ENCODE measurements around the gene FAM171A1. TPM values are rescaled to one million over a fixed set of nuclear protein-coding genes. Genes with fewer than 3 reads are reported as not detected.
"Not testable (repeated sequence)": the region's sequence is repeated elsewhere in the genome, so short reads cannot be mapped to it uniquely, and the experiment has no call there.

Gene FAM171A1
- polyA plus RNA-seq, 4 donors: 83.4 to 100 (median 91.7) TPM

GRCh38 chr10:15295537-15296325 is 75.4 kb downstream of the FAM171A1 start:
- DNase-seq (ENCODE audit: low read depth in 4 of 4, low spot score in 2 of 4): no peak

DNA sequence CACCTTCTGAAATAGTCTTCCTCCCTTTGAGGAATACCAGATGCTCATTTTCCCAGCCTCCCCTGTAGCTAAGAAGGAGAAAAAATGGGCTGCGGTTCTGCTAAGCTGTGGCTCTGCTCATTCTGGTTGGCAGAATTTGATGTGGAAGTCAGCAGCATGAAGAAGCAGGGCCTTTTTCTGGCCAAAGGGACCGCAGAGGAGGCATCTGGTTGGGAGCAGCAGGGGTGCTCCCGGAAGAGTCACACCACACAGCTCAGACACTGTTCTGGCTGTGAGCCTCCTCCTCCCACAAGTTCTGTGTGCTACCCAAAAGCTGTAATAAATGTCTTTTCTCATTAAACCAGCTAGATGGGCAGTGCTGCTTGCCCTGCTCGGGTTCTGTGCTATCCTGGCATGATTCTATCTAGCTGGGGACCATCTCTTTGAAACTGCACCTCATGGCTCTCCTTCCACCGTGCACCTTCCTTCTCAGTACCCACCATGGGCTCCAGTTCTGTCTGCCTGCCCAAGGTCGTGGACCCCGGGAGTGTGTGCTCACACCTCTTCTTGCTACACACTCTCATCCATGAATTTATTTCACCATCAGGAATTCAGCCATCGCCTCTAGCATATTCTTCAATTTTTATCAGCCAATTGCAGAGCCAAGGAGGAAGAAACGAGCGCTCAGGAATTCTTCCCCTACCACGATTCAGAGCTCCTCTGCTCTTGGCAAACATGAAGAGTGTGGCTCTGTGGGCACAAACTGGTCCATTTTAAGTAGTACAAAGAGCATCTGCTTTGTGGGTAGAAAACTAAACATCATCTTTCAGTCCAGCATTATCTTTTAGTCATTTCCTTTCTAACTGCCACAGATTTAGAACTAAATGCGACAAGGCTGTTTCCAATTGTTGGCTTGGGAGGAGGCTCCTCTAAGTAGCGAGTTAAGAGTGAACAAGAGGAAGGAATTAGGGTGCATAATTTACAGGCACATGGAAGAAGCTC is 76.9 kb downstream of the FAM171A1 start:
- no peak for DNase-seq (ENCODE audit: low read depth in 4 of 4, low spot score in 2 of 4)

GRCh38 chr10:15290671-15291070 is 80.4 kb downstream of the FAM171A1 start:
- no peak for DNase-seq (ENCODE audit: low read depth in 4 of 4, low spot score in 2 of 4)

DNA sequence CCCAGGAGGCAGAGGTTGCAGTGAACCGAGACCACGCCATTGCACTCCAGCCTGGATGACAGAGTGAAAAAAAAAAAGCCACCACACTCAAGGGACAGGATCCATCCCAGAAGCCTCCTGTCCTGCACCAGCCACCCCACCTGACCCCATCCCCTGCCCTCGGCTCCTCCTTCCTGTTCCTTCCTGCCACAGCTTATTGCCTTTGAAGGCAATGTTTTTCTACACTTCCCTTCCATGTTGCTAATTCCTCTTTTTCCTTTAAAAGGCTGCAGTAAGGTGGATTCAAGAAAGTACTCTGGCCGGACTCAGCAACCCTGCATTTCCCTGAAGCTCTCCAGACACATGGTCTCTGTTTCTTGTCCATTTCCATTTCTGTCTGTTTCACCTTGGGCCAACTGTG is 80.9 kb downstream of the FAM171A1 start:
- no peak for DNase-seq (ENCODE audit: low read depth in 4 of 4, low spot score in 2 of 4)

- DNase-seq (ENCODE audit: low read depth in 4 of 4, low spot score in 2 of 4): no peak
Measured at GRCh38 chr10:15280974-15281373, 90.1 kb downstream of the FAM171A1 start.

- DNase-seq (ENCODE audit: low read depth in 4 of 4, low spot score in 2 of 4): no peak
Measured at GRCh38 chr10:15280462-15280861, 90.6 kb downstream of the FAM171A1 start.

GRCh38 chr10:15279236-15279635 is 91.9 kb downstream of the FAM171A1 start:
- no peak for DNase-seq (ENCODE audit: low read depth in 4 of 4, low spot score in 2 of 4)

- DNase-seq (ENCODE audit: low read depth in 4 of 4, low spot score in 2 of 4): no peak
Measured at GRCh38 chr10:15278786-15279185, 92.3 kb downstream of the FAM171A1 start.

DNA sequence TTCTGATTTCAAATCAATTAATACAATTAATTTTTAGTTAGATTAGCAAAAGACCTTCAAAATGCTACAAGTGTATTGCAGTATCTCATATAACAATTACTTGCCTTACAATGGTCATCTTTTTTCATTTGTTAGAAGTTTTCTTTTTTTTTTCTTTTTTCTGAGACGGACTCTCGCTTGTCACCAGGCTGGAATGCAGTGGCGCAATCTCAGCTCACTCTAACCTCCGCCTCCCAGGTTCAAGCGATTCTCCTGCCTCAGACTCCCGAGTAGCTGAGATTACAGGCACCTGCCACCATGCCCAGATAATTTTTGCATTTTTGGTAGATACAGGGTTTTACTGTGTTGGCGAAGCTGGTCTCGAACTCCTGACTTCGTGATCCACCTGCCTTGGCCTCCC is 95.0 kb downstream of the FAM171A1 start:
- DNase-seq (ENCODE audit: low read depth in 4 of 4, low spot score in 2 of 4): not testable (repeated sequence)

- not testable (repeated sequence) for DNase-seq (ENCODE audit: low read depth in 4 of 4, low spot score in 2 of 4)
Measured at GRCh38 chr10:15269838-15270237, 101.3 kb downstream of the FAM171A1 start.

GRCh38 chr10:15267496-15267895 is 103.6 kb downstream of the FAM171A1 start:
- no peak for DNase-seq (ENCODE audit: low read depth in 4 of 4, low spot score in 2 of 4)

DNA sequence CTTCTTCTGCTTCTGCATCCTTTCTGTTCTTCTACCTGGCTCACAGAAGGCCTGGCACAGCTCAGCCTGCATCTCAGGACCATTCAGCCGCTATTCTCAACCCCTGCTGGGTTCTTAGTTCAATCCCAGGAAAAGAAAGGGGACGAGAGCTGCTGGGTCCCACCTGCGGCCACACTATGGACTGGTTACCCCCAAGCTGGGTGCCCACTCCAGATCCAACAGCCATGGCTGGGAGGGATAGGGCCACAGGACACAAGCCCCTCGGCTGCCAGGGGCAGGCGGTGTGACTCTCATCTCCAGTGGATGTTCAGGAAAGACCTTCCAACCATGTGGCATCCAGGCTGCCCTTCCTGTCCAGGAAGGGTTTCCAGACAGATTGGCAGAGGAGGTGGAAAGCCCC is 105.0 kb downstream of the FAM171A1 start:
- DNase-seq (ENCODE audit: low read depth in 4 of 4, low spot score in 2 of 4): no peak

GRCh38 chr10:15265558-15265957 is 105.5 kb downstream of the FAM171A1 start:
- no peak for DNase-seq (ENCODE audit: low read depth in 4 of 4, low spot score in 2 of 4)

DNA sequence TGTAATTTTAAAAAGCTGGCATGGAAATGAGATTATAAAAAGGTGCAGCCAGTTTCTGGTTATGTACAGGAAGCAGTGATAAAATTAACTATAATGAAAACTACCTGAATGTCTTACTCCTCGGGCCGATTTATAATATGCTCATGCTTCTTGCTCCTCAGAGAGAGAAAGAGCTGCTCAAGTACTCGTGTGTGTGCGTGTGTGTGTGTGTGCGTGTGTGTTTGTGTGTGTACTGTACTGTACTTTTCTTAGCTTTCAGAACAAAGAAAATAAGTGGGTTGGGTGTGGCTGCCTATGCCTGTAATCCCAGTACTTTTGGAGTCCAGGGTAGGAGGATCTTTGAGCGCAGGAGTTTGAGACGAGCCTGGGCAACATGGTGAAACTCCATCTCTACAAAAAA is 106.0 kb downstream of the FAM171A1 start:
- DNase-seq (ENCODE audit: low read depth in 4 of 4, low spot score in 2 of 4): no peak

DNA sequence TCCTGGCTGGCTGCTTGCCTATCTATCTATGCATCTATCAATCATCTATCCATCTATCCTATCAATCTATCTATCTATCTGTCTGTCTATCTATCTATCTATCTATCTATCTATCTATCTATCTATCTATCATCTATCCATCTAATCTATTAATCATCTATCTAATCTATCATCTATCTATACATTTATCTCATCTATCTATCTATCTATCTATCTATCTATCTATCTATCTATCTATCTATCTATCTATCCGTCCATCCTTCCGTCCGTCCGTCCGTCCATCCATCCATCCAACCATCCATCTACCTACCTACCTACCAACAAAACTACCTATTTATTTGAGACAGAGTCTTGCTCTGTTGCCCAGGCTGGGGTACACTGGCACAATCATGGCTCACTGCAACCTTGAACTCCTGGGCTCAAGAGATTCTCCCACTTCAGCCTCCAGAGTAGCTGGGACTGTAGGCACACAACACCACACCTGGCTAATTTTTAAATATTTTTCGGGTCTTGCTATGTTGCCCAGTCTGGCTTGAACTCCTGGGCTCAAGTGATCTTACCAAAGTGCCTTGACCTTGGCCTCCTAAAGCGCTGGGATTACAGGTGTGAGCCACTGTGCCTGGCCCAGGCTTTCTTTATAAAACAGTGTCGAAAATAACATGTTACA is 107.3 kb downstream of the FAM171A1 start:
- DNase-seq (ENCODE audit: low read depth in 4 of 4, low spot score in 2 of 4): no peak

DNA sequence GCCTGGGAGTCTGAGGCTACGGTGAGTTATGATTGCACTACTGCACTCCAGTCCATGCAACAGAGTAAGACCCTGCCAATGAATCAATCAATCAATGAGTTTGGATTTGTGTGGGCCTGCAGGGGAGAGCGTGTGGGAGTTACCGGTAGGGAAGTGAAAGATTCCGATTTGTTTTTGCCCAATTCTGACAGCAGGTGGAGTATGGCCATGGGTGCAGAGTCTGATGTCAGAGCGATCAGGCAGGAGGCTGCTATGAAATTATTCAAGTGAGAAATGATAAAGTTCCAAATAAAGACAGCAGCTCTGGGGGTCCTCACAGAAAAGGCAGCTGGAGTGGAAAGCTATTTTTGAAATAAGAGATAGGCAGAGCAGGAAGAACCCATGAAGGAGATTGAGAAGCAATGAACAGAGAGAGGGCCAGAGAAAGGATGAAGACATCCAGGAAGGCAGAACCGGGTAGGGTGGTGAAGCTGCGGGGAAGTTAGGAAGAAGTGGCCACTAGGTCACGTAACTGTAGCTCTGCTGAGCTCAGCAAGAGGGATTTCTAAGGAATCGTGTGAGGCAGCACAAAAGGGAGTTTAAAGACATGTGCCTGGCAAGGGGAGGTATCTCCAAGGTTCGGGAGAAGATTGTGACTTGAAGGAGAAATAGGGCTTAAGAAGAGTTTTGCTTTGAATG is 108.9 kb downstream of the FAM171A1 start:
- DNase-seq (ENCODE audit: low read depth in 4 of 4, low spot score in 2 of 4): no peak

- DNase-seq (ENCODE audit: low read depth in 4 of 4, low spot score in 2 of 4): no peak
Measured at GRCh38 chr10:15259136-15259535, 112.0 kb downstream of the FAM171A1 start.

- no peak for DNase-seq (ENCODE audit: low read depth in 4 of 4, low spot score in 2 of 4)
Measured at GRCh38 chr10:15258255-15258654, 112.8 kb downstream of the FAM171A1 start.

DNA sequence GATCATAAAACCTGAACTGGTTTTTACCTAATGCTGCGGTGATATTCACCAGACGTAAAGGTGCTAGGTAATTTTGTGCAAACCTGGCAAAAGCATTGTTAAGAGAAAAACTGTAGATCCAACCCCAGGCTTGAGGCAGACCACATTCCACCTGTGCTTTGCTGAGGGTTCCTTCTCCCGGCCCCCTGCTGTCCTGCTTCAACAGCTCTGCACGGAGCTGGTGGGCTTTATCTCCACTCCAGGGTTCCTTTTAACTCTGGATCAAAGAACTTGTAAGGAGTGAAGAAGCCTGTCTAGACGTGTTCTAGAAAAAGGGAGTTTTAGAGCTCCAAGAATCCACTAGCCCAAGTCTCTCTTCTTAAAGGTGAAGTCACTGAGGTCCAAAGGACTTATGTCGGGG is 115.1 kb downstream of the FAM171A1 start:
- DNase-seq (ENCODE audit: low read depth in 4 of 4, low spot score in 2 of 4): no peak

All from left renal cortex interstitium (tissue), 4 donors.